HG03097 (cell line): ENCODE results near the gene SORCS2.

ENCODE experiments used
- ATAC-seq: cut with Tn5 transposase; IDR thresholded peaks from one replicate; pipeline ENCODE4 v1.9.1; 2021; ENCODE audit not compliant: unreplicated experiment, low FRiP score

SORCS2 gene

GRCh38 chr4:7398104-7398423, 205.7 kb downstream of the SORCS2 start:
- ATAC-seq: no peak

GRCh38 chr4:7398788-7399439, 206.6 kb downstream of the SORCS2 start:
- no peak for ATAC-seq

- ATAC-seq: no peak
Measured at GRCh38 chr4:7399440-7400234, 207.3 kb downstream of the SORCS2 start.

- ATAC-seq: no peak
Measured at GRCh38 chr4:7400671-7401298, 208.4 kb downstream of the SORCS2 start.

- ATAC-seq: no peak
Measured at GRCh38 chr4:7402526-7402925, 210.2 kb downstream of the SORCS2 start.

- no peak for ATAC-seq
Measured at GRCh38 chr4:7403001-7403400, 210.7 kb downstream of the SORCS2 start.

- ATAC-seq: no peak
Measured at GRCh38 chr4:7408166-7408565, 215.8 kb downstream of the SORCS2 start.

GRCh38 chr4:7410446-7410845, 218.1 kb downstream of the SORCS2 start:
- ATAC-seq: no peak

- ATAC-seq: no peak
Measured at GRCh38 chr4:7411491-7411890, 219.2 kb downstream of the SORCS2 start.

GRCh38 chr4:7411896-7412553, 219.7 kb downstream of the SORCS2 start:
- ATAC-seq: no peak

GRCh38 chr4:7412554-7412912, 220.2 kb downstream of the SORCS2 start:
- no peak for ATAC-seq

- ATAC-seq: no peak
Measured at GRCh38 chr4:7414046-7414445, 221.7 kb downstream of the SORCS2 start.

GRCh38 chr4:7414736-7415510, 222.6 kb downstream of the SORCS2 start:
- no peak for ATAC-seq

GRCh38 chr4:7415927-7416686, 223.8 kb downstream of the SORCS2 start:
- ATAC-seq: no peak

GRCh38 chr4:7416745-7417432, 224.6 kb downstream of the SORCS2 start:
- ATAC-seq: no peak

- no peak for ATAC-seq
Measured at GRCh38 chr4:7417639-7418038, 225.3 kb downstream of the SORCS2 start.

GRCh38 chr4:7418131-7418943, 226.0 kb downstream of the SORCS2 start:
- no peak for ATAC-seq

GRCh38 chr4:7419961-7420660, 227.8 kb downstream of the SORCS2 start:
- no peak for ATAC-seq
